Subcutaneous adipose tissue (tissue), 4 donors: ENCODE data around the gene UGT1A10. TPM values are rescaled to one million over a fixed set of nuclear protein-coding genes. Genes with fewer than 3 reads are reported as not detected.

ENCODE experiments used
- CTCF ChIP-seq: fragments of 450-650 bp; IDR thresholded peaks from one replicate; pipeline ENCODE4 v1.5.1; 2016; ENCODE audit warnings: low read depth, mild to moderate bottlenecking, control low read depth, antibody characterized with exemption, moderate library complexity
- total RNA-seq, 4 donors: library from RNA; depleted of rRNA; stranded (reverse); fragments of >200 nt; gene quantifications; one replicate each; pipeline ENCODE4 v1.1.0, GENCODE V29; 2016

Gene UGT1A10
- total RNA-seq, 4 donors from 2014 or later = not detected

- no peak for TF ChIP-seq CTCF
Measured at GRCh38 chr2:233688341-233688740, 52.1 kb downstream of the UGT1A10 start.

GRCh38 chr2:233689031-233689430, 52.8 kb downstream of the UGT1A10 start:
- TF ChIP-seq CTCF = no peak

GRCh38 chr2:233689501-233689900, 53.3 kb downstream of the UGT1A10 start:
- TF ChIP-seq CTCF = no peak

- TF ChIP-seq CTCF = no peak
Measured at GRCh38 chr2:233690444-233690843, 54.2 kb downstream of the UGT1A10 start.

GRCh38 chr2:233691443-233692433, 55.5 kb downstream of the UGT1A10 start:
- no peak for TF ChIP-seq CTCF

- TF ChIP-seq CTCF = no peak
Measured at GRCh38 chr2:233692648-233693047, 56.4 kb downstream of the UGT1A10 start, which contains the start of gene UGT1A6. Gene UGT1A6, plus strand, starts transcription at chr2:233692890. Its CDS starts 115 bp downstream, at chr2:233693005.

GRCh38 chr2:233693963-233694362, 57.7 kb downstream of the UGT1A10 start:
- TF ChIP-seq CTCF = no peak
